GM12892 (cell line): ENCODE measurements around the gene GOLGA7B.

ENCODE experiments used
- POLR2A ChIP-seq: IDR thresholded peaks from 2 replicates; pipeline ENCODE4 v1.6.1; 2011; ENCODE audit warnings: low read depth, low read length, control low read depth
- TAF1 ChIP-seq: IDR thresholded peaks from 2 replicates; pipeline ENCODE4 v1.6.1; 2011; ENCODE audit warnings: low read depth, mild to moderate bottlenecking, control low read depth, low read length, borderline replicate concordance

- no peak for TF ChIP-seq POLR2A
- TF ChIP-seq TAF1 = no peak
Measured at GRCh38 chr10:97867220-97867800, 17.7 kb downstream of the GOLGA7B start.
